Activated gamma-delta T cell (primary cell): Measurements from ENCODE around the gene RPN1.

Experiments
- DNase-seq: peaks from one replicate; lab custom pipeline; 2025; lab: John Stamatoyannopoulos, UW

The RPN1 gene

DNA sequence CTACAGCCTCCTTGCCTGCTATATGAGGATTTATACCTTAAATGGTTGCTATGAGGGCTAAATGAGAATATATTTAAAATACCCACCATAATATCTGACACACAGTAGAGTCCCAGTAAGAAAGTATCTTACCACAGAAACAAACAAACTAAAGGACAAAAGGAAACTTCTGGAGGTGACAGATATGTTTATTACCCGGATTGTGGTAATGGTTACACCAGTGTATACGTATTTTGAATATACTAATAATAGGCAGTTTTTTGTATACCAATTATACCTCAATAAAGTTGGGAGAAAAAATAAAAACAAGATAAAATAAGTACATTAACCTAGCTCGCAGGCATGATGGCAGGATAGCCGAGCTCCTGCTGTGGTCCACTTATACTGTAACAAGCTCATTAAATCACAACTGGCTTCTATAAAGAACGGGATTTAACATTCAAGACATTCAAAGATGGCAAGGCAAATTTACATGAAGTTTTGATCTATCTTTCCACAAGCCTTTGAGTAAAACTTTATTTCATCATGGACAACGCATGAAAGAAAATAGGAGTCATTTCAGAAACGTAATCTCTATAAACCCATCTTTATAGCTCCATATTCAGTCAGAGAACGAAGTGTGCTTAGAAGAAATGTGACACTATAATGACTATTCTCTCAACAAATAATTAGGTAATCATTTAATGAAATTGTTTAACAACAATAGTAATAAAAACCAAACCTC, 1.5 kb downstream of the RPN1 start:
- no peak for DNase-seq

DNA sequence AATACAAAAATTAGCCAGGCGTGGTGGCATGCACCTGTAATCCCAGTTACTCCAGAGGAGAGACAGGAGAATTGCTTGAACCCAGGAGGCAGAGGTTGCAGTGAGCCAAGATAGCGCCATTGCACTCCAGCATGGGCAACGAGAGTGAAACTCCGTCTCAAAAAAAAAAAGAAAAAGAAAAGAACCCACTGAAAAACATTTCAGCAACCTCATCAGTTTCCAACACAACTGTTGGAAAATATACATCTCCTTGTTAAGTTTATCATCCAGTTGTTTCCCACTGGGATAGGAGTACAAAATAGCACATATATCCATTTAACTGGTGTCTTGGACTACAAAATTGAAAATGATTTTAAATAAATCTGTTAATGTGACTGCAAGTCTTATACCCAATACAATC, 2.2 kb downstream of the RPN1 start:
- DNase-seq: no peak

DNA sequence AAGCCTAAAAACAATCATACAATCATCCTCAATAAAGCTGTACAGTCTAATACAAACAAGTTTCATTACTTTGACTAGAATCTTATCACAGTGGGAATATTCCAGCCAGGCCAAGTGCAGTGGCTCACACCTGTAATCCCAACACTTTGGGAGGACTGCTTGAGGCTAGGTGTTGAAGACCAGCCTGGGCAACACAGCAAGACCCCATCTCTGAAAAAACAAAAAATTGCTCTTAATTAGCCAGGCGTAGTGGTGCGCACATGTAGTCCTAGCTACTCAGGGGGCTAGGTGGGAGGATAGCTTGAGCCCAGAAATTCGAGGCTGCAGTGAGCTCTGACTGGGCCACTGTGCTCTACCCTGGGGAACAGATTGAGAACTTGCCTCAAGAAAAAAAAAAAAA, 3.3 kb downstream of the RPN1 start:
- no peak for DNase-seq

DNA sequence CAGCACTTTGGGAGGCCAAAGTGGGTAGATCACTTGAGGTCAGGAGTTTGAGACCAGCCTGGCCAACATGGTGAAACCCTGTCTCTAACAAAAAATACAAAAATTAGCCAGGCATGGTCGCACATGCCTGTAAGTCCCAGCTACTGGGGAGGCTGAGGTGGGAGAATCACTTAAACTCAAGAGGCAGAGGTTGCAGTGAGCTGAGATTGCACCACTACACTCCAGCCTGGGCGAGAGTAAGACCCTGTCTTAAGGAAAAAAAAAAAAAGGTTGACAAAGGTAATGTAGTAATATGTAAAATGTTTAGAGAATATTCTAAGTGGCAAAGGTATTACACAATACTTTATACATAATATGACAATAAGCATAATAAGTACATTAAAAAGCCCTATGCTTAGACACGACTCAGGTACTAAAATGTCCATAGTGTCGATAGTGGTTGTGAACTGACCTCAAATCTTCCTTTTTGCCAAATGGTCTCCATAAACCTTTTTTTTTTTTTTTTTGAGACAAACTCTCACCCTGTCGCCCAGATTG, 16.5 kb downstream of the RPN1 start:
- no peak for DNase-seq

GRCh38 chr3:128632301-128632700, 18.3 kb downstream of the RPN1 start:
- no peak for DNase-seq

GRCh38 chr3:128629936-128630335, 20.7 kb downstream of the RPN1 start:
- DNase-seq: no peak

DNA sequence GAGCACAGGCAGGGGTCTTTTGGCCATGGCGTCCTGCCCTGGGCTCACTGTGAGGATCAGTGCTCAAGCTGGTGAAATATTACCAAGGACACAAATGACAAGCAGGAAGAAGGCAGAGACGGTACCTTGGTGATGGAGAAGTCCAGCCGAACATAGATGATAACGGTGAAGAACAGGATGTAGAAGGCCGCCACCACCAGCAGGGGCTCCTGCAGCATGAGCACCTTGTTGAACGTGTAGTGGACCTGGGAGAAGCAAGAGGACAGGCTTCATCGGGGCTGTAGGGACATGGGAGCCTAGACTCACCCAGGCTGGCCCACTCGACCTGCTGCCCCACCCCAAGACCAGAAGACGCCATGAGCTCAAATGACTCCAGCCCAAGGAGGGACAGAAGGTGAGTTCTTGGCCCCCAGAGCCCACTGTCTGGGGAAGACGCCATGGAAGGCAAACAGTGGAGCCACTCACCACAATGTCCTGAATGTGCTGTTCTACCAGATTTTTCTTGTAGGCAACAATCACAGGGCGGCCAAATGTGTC, 25.1 kb downstream of the RPN1 start:
- DNase-seq: no peak

DNA sequence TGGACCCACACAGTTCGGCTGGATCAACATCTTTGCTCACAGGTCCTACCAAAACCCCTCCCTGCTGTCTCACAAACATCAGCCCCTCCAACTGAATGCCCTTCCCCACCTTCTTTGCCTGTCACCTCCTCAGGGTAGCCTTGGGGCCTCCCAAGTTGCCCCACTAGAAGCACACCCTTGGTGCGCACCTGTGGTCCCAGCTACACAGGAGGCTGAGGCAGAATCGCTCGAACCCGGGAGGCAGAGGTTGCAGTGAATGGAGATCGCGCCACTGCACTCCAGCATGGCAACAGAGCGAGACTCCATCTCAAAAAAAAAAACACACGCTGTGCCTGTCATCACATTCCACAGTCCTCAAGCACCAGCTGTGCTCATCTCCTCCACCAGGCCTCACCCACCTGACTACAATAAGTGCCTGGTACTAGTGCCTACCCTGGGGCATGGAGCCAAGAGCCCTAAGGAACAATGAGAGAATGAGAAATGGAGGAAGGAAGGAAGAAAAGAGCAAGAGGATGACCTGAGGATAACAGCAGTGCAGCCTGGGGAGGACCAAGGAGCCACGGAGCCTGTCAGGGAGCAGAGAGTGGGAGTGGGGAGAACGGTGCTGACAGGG, 26.0 kb downstream of the RPN1 start:
- no peak for DNase-seq

GRCh38 chr3:128623762-128624176, 26.8 kb downstream of the RPN1 start:
- DNase-seq: no peak

GRCh38 chr3:128621931-128622330, 28.7 kb downstream of the RPN1 start:
- DNase-seq: no peak

DNA sequence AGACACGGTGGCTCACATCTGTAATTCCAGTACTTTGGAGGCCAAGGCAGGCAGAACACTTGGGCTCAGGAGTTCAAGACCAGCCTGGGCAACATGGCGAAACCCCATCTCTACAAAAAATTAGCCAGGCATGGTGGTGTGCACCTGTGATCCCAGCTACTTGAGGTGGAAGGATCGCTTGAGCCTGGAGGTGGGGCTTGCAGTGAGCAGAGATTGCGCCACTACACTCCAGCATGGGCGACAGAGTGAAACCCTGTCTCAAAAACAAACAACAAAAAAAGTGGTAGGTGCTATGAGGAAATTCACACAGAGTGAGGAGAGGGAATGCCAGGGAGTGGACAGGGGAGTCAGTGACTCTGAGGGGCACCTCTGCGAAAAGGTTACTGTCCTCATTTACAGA, 29.4 kb downstream of the RPN1 start:
- no peak for DNase-seq

- DNase-seq: no peak
These were observed 30.3 kb downstream of the RPN1 start for GRCh38 chr3:128620268-128620691.

GRCh38 chr3:128619146-128619890, 31.3 kb downstream of the RPN1 start:
- no peak for DNase-seq

- no peak for DNase-seq
These were observed 32.3 kb downstream of the RPN1 start for GRCh38 chr3:128618398-128618726.

DNA sequence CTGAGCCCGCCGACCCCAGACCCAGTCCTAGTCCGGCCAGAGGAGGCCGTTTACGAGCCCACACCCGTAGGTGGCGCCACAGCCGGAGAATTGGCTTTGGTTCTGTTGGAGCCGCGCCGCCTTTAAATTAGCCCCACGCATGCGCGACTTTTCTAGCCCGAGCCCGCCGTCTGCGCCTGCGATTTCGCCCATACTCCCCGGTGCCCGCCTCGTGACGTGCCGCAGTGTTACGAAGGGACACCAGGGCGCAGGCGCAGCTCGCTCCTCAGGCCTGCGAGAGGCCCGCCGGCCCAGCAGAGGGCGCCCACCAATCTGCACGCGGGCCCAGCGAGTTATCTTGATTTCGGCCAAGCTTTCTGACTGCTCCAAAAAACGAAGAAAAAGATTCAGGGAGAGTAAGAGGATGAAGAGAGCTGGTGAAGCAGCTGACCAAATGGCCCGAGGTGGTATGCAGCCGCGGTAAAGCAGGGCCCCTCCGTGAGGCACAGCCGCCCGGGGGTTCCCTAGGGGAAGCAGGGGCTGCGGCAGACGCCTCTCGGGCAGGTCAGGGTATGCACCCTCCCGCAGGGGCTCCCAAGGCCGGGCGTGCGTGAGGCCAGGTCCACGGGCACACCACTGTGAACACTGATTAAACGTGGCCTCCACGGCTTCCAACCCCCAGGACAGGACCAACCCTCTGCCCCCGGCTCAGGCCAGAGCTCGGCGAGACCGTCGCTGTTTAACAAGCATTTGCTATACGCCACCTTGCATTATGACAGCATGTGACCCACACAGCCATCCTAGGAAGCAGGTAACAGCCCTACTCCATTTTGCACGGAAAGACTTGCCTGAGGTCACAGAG, 32.8 kb downstream of the RPN1 start:
- peak; percentile 98 for DNase-seq

GRCh38 chr3:128617270-128617556, 33.4 kb downstream of the RPN1 start:
- DNase-seq: no peak

DNA sequence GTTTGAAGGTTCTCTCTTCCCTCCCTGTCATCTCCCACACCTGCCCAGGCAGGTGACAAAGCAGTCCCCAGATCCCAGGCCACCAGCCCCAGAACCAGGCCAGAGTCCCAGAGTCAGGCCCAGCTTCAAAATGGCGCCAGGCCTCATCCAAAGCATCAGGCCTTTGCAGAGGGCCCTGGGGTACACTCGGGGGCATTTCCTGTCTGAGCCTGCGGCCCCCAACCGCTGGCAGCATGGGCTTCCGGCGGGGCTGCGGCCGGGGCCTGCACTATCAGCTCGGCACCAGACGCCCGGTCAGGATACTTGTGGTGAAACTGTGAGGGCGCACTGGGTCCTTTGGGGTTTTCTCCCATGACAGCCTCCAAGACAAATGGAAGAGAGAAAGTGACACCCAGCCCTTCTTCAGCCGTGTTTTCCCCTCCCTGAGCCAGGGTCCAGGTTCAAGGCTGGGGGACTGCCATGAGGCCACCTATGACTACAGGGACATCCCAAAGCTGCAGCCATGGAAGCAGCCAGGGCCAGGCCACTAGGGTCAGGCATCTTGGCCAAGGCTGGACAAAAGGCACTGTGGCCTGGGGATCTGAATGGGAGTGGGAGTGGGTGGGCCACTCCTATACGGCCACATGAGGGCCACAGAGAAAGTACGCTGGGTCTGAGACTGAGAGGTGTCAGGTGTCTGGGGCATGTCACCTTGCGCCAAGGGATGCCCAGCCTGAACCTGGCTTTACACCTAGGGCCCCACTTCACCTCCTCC, 33.9 kb downstream of the RPN1 start:
- DNase-seq: no peak

DNA sequence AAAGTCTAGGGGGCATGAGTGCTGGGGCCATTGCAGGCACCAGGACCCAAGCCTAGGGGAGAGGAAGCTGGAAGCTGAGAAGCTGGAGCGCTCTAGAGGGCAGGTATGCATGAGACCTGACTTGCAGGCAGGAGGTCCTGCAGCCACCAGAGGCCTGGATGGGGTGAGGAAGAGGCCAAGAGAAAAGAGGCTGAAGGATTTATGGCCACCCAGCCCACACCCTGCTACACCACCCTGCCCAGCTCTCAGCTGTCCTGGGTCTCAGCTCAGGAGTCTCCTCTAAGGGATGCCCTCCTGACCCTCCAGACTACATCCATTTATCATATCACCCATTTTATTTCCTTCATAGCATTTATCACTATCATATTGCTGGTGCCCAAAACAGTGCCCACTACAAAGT, 36.5 kb downstream of the RPN1 start:
- no peak for DNase-seq

DNA sequence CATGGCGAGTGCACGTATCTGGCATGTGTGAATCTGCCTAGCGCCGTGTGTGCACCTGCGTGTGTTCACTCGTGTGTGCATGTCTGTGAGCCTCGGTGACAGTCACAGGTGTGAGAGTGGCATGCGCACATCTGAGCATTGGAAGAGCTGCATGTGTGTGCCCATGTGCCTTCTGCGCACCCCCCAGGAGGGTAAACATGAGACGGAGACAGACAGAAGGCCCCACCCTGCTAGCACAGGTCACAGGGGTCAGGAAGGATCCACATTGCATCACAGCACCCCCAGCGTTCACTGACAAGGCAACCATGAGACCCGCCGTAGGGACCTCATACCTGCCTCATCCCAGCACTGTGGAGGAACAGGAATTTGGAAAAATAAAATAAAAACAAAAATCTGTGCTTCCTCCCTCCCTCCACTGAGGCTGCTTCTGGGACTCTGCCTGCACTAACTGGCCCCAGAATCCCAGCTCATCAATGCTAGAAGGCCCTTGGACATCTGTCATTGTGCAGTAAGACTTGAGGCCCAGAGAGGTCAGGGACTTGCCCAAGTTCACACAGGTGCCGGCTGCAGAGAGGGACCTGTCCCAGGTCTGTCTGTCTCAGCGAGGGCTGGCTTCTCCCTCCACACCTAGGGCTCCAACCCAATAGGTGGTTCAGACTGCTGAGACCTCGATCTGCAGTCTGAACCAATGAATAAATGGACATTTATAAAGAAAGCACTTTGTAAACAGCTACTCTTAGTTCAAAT, 37.4 kb downstream of the RPN1 start:
- DNase-seq: no peak

GRCh38 chr3:128610451-128611070, 40.1 kb downstream of the RPN1 start:
- no peak for DNase-seq
